Pancreas (tissue), 10 donors: Measurements from ENCODE around the gene GNAS-AS1. TPM values are rescaled to one million over a fixed set of nuclear protein-coding genes. Genes with fewer than 3 reads are reported as not detected.

Source experiments
- ATAC-seq, 4 donors: fragments of 200-7000 bp; cut with Tn5 transposase; one replicate each; pipeline versions ENCODE4 v1.8.0 to v1.9.1; 2020; ENCODE audit warnings: mild to moderate bottlenecking in 4 of 4, moderate library complexity in 4 of 4
- DNase-seq, 6 donors: peaks; one replicate each; pipeline ENCODE4 v3.0.0-alpha.2; 2020
- FAIRE-seq: peaks from 2 replicates; lab custom pipeline; 2012; peaks lifted over from hg19 to GRCh38; lab: Jason Lieb, UNC
- H3K27ac ChIP-seq, 4 donors: fragments of 200-600 bp; sonication (generic); 1 replicate in 3 of 4; 2 replicates in 1 of 4; pipeline versions ENCODE4 v1.5.0 to v1.8.0; 2020
- H3K27me3 ChIP-seq, 4 donors: fragments of 200-600 bp; one replicate each; pipeline ENCODE4 v1.8.0; 2021
- H3K36me3 ChIP-seq, 3 donors: fragments of 200-600 bp; sonication (generic) in 1 of 3; one replicate each; pipeline versions ENCODE4 v1.5.0 to v1.8.0; 2020 to 2021
- H3K4me1 ChIP-seq, 3 donors: fragments of 200-600 bp; one replicate each; pipeline ENCODE4 v1.8.0; 2021
- H3K4me3 ChIP-seq, 4 donors: fragments of 200-600 bp; sonication (generic) in 2 of 4; one replicate each; pipeline versions ENCODE4 v1.5.0 to v1.8.0; 2020 to 2021
- H3K9me3 ChIP-seq, 4 donors: fragments of 200-600 bp; one replicate each; pipeline ENCODE4 v1.8.0; 2021
- CTCF ChIP-seq, 4 donors: fragments of 200-600 bp; sonication (generic) in 3 of 4; IDR thresholded peaks; one replicate each; pipeline versions ENCODE4 v1.5.0 to v1.8.0; 2021; ENCODE audit warnings: antibody characterized with exemption in 4 of 4
- WGBS, 2 donors: extraction: QIAGEN DNeasy Blood & Tissue Kit; methylation state at CpG; one replicate each; pipeline ENCODE4 v1.1.7; 2013; 5-methylcytosine and 5-hydroxymethylcytosine counted together
- intact Hi-C, 3 donors: fragments of 100-400 bp; cut with DNase I; formaldehyde crosslinking; loops; one replicate each; pipeline versions ENCODE4 v1.11.1 to v1.14.2; 2022
- polyA plus RNA-seq, 2 donors: library from polyadenylated mRNA; stranded (reverse); fragments of 200-250 nt; gene quantifications; one replicate each; pipeline ENCODE4 v1.2.3, GENCODE V29; 2013
- total RNA-seq, 6 donors: library from RNA; stranded (reverse); fragmentation: NEBNext Ultra II Directional in 4 of 6; extraction: Animal tissue kit (Norgen Biotek cat#: 25700) in 4 of 6; gene quantifications; one replicate each; pipeline versions ENCODE4 v1.2.1 to v1.2.4, GENCODE V29; 2021 to 2023
- donor health status: healthy with polysubstance abuse.
- donor health status: DM: no; HTN: no; CAD: no; lungs with moderate emphysema.
- donor health status: DM: no; HTN: no; CAD: no.
- donor health status: control.
- donor health status: control.
- donor health status: Bipolar disorder and iron deficiency.
- donor health status: DM: yes; HTN: yes; CAD: no.
- donor health status: DM: no; HTN: no; CAD: no.
- donor health status: DM: no; HTN: no; CAD: no.
- donor health status: DM: yes; HTN: yes; CAD: no.

Gene GNAS-AS1
- total and polyA plus RNA-seq, 8 donors = 0.47 to 2.8 (median 0.58) TPM

GRCh38 chr20:58840816-58841538, 9.7 kb downstream of the GNAS-AS1 start:
- H3K27me3 ChIP-seq = no peaks in the 10 kb centered on the region

GRCh38 chr20:58839991-58840747, 10.5 kb downstream of the GNAS-AS1 start:
- ATAC-seq = peak in 1 of 4 donors; percentile 22
- Histone ChIP-seq H3K27ac (no peak overlapping the region), H3K36me3 (no peaks in the 10 kb centered on the region), H3K4me3 (peak overlapping the region in 1 of 4 donors; percentile 7), H3K9me3 (no peaks in the 10 kb centered on the region), H3K4me1 (no peaks in the 10 kb centered on the region), H3K27me3 (no peaks in the 10 kb centered on the region)
- no peak for FAIRE-seq
- DNase-seq = peak in 1 of 6 donors; percentile 64
- 50 to 56% methylated on average over 67 of the region's 67 CpGs for WGBS, 2 donors
- intact Hi-C loops = loop anchor here in 1 of 3 donors (10.0 kb wide), 1 partner anchor 595 kb away; no protein-coding TSS in a partner anchor
- TF ChIP-seq CTCF (IDR thresholded peaks at IDR 0.05) = no peak

More at GRCh38 chr20:58840816-58841538, 9.7 kb downstream of the GNAS-AS1 start:
- H3K27ac ChIP-seq = no peak overlapping the region
- H3K9me3 ChIP-seq = no peaks in the 10 kb centered on the region
- intact Hi-C loops = loop anchor here in 1 of 3 donors (10.0 kb wide), 1 partner anchor 596 kb away; no protein-coding TSS in a partner anchor
- FAIRE-seq (no peak), ATAC-seq (no peak), DNase-seq (no peak)
- no peaks in the 10 kb centered on the region for H3K4me1 ChIP-seq
- no peak overlapping the region for H3K4me3 ChIP-seq
- WGBS, 2 donors = 54 to 56% methylated on average over 51 of the region's 51 CpGs
- no peak for TF ChIP-seq CTCF (IDR thresholded peaks at IDR 0.05)
- no peaks in the 10 kb centered on the region for H3K36me3 ChIP-seq

- Histone ChIP-seq H3K4me1 (no peaks in the 10 kb centered on the region), H3K9me3 (no peaks in the 10 kb centered on the region), H3K27me3 (no peaks in the 10 kb centered on the region), H3K4me3 (peak overlapping the region in 1 of 4 donors; percentile 7), H3K36me3 (no peaks in the 10 kb centered on the region), H3K27ac (no peak overlapping the region)
- TF ChIP-seq CTCF (IDR thresholded peaks at IDR 0.05) = no peak
- 49 to 52% methylated on average over 27 of the region's 27 CpGs for WGBS, 2 donors
- FAIRE-seq = no peak
- ATAC-seq = peak in 3 of 4 donors; percentile 68 to 83 (median 83)
- peak in 3 of 6 donors; percentile 19 to 67 (median 31) for DNase-seq
- intact Hi-C loops = no loop called here
These were observed 11.2 kb downstream of the GNAS-AS1 start for GRCh38 chr20:58839474-58839874.

GRCh38 chr20:58838174-58838573, 12.5 kb downstream of the GNAS-AS1 start:
- H3K4me3 ChIP-seq = no peak overlapping the region
- no peaks in the 10 kb centered on the region for H3K4me1 ChIP-seq
- FAIRE-seq (no peak), DNase-seq (no peak), ATAC-seq (no peak)
- WGBS, 2 donors = 63 to 70% methylated on average over 4 of the region's 4 CpGs
- H3K27me3 ChIP-seq = no peaks in the 10 kb centered on the region
- H3K36me3 ChIP-seq = no peaks in the 10 kb centered on the region
- intact Hi-C loops = no loop called here
- H3K9me3 ChIP-seq = no peaks in the 10 kb centered on the region
- no peak for TF ChIP-seq CTCF (IDR thresholded peaks at IDR 0.05)
- H3K27ac ChIP-seq = no peak overlapping the region
